GM13977 (cell line): Measurements from ENCODE around the gene IL17RC.
"Not testable (repeated sequence)": the region's sequence is repeated elsewhere in the genome, so short reads cannot be mapped to it uniquely, and the experiment has no call there.

Experiments
- DNase-seq: peaks from one replicate; pipeline ENCODE4 v3.0.0; 2012; ENCODE audit warnings: low spot score
- in situ Hi-C: fragments of 300-500 bp; cut with MboI; formaldehyde crosslinking; loops from one replicate; pipeline ENCODE4 v1.12.0; 2022; ENCODE audit warnings: low sequenced_read_pairs, low pct_unique_long_range_greater_than_20kb, mixed read lengths, inconsistent platforms; ENCODE audit not compliant: unreplicated experiment
- TF ChIP-seq, protein P1 (sequence below): IDR thresholded peaks from 2 replicates; pipeline ENCODE4 v1.5.1; 2012; ENCODE audit warnings: mild to moderate bottlenecking, control low read depth; ENCODE audit not compliant: insufficient read depth; ENCODE audit errors: extremely low read depth, missing control alignments

IL17RC gene

GRCh38 chr3:9893739-9894138, 23.2 kb upstream of the IL17RC start:
- TF ChIP-seq, protein P1, sequence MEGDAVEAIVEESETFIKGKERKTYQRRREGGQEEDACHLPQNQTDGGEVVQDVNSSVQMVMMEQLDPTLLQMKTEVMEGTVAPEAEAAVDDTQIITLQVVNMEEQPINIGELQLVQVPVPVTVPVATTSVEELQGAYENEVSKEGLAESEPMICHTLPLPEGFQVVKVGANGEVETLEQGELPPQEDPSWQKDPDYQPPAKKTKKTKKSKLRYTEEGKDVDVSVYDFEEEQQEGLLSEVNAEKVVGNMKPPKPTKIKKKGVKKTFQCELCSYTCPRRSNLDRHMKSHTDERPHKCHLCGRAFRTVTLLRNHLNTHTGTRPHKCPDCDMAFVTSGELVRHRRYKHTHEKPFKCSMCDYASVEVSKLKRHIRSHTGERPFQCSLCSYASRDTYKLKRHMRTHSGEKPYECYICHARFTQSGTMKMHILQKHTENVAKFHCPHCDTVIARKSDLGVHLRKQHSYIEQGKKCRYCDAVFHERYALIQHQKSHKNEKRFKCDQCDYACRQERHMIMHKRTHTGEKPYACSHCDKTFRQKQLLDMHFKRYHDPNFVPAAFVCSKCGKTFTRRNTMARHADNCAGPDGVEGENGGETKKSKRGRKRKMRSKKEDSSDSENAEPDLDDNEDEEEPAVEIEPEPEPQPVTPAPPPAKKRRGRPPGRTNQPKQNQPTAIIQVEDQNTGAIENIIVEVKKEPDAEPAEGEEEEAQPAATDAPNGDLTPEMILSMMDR: no peak
- in situ Hi-C loops: no loop called here
- DNase-seq: no peak

GRCh38 chr3:9895715-9896114, 21.2 kb upstream of the IL17RC start:
- in situ Hi-C loops, DNase-seq: not testable (repeated sequence)

- in situ Hi-C loops, DNase-seq: not testable (repeated sequence)
Measured at GRCh38 chr3:9896755-9897407, 20.0 kb upstream of the IL17RC start.

DNA sequence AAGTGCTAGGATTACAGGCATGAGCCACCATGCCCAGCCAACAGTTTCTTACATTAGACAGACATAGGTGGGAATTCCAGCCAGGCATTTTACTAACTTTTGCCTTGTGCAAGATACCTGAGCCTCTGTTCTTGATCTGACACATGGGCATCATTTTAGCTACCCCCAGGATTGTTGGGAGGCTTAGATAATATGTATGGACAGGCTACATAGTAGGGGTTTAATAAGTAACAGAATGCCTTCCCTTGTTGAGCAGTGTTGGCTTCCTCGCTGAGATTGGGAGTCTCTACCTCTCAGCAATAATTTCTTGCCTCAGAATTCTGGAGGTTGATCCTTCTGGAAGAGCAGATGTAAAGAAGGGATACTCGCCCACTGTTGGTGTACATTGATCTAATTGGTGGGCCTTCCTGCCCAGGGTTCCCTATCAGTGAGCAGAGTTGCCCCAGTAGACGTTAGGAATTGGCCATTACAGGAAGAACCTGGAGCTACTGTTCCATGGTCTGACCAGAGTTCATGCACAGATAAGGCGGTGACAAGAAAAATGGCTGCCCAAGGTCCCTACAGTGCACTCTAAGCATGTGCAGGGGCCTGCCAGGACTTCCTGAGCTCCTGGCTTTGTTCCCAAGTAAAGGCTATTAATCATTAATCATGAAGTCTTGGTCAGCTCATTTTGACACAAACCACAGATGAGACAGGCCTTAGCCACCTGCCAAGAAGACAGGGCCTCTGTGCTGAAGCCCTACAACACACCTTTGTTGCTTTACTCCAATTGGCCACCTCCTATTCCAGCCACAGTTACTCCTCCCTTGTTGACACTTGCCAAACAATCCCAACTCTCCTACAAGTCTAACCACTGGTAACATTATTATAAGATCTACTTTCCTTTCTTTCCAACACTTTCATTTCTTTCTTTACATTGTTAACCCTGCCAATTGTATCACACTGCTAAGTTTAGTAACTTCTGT, 19.2 kb upstream of the IL17RC start:
- in situ Hi-C loops: no loop called here
- TF ChIP-seq, protein P1: no peak
- no peak for DNase-seq

DNA sequence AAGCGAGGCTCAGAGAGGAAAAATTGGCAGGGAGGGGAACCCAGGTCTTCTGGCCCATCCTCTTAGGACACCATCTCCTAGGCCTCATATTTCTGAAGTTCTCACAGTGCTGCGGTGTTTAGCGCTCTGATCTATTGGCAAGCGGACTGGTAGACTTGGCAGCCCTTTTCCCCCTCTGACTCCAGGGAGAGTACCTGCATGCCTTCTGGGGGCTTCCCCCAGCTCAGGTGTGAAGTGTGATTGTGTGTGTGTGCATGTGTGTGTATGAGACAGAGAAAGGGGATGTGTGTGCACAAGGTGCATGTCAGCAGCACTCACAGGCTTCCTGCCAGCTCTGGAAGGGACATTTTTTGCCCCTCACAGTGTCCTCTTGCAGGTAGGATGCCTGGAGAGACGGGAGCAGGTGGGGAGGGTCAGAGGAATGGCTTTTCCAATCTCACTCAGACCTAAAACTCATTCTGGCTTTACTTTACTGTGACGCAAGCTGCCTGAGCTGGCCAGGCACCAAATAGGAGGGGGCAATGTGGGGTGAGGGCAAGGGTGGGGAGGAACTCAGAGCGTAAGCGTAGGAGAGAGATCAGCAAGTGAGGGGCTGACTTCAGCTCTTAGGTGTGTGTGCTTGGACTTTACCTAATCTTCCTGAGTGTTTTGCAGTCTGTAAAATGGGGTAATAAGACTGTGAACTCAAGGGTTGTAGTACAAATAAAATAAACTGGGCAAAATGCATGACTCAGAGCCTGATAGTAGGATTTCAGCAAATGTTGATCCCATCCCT, 18.2 kb upstream of the IL17RC start:
- TF ChIP-seq, protein P1: no peak
- DNase-seq: no peak

DNA sequence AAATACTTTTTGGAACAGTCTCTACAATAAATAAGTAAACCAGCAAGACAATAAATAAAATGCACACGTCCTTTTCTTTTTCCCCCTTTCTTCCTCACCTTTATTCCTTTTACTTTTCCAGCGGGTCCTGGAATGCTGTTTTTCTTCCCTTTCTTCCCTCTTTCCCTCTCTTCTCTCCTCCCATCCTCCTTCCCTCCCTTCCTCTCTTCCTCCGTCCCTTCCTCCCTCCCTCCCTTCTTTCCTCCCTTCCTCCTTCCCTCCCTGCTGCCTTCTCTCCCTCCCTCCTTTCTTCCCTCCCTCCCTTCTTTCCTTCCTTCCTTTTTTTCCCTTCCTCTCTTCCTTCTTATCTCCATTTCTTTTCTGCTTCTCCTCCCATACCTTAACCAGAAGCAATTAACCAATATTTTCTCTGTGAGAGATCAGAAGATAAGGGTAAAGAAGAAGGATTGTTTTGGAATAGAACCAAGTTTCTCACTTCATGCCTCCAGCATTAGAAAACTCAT, 17.6 kb upstream of the IL17RC start:
- DNase-seq: no peak
- TF ChIP-seq, protein P1: no peak
- in situ Hi-C loops: no loop called here

More for the DNA sequence above, 18.2 kb upstream of the IL17RC start:
- in situ Hi-C loops: no loop called here

DNA sequence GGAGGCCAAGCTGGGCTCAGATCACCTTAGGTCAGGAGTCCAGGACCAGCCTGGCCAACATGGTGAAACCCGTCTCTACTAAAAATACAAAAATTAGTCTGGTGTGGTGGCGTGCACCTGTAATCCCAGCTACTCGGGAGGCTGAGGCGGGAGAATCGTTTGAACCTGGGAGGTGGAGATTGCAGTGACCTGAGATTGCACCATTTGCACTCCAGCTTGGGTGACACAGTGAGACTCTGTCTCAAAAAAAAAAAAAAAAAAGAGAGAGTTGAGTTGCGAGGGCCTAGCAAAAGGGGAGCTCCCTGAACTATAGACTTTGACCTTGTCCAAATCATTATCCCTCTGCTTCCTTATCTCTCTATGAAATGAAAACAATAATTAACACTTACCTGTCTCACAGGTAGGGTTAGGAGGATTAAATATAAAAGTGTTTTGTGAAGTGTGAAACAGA, 15.9 kb upstream of the IL17RC start:
- DNase-seq, in situ Hi-C loops: not testable (repeated sequence)
